Globus pallidus (tissue), 1 donor: ENCODE measurements around the gene MAST4.

Experiments
- DNase-seq: peaks from one replicate; pipeline ENCODE4 v3.0.0-alpha.2; 2015; ENCODE audit warnings: low spot score

MAST4 gene

GRCh38 chr5:66875315-66875714 is 279.1 kb downstream of the MAST4 start:
- no peak for DNase-seq

GRCh38 chr5:66876266-66876807 is 280.1 kb downstream of the MAST4 start:
- no peak for DNase-seq

- DNase-seq: no peak
These were observed 281.6 kb downstream of the MAST4 start for GRCh38 chr5:66877843-66878242.

- DNase-seq: no peak
These were observed 284.2 kb downstream of the MAST4 start for GRCh38 chr5:66880401-66880800.

GRCh38 chr5:66881480-66882161 is 285.4 kb downstream of the MAST4 start:
- no peak for DNase-seq

GRCh38 chr5:66882606-66883227 is 286.5 kb downstream of the MAST4 start:
- no peak for DNase-seq

GRCh38 chr5:66884564-66885243 is 288.5 kb downstream of the MAST4 start:
- DNase-seq: no peak

- DNase-seq: no peak
These were observed 290.7 kb downstream of the MAST4 start for GRCh38 chr5:66886941-66887340.

GRCh38 chr5:66888613-66889012 is 292.4 kb downstream of the MAST4 start:
- DNase-seq: no peak

GRCh38 chr5:66889056-66889455 is 292.9 kb downstream of the MAST4 start:
- DNase-seq: no peak

GRCh38 chr5:66889524-66889923 is 293.3 kb downstream of the MAST4 start:
- no peak for DNase-seq

- no peak for DNase-seq
These were observed 295.2 kb downstream of the MAST4 start for GRCh38 chr5:66891184-66891925.

GRCh38 chr5:66892716-66893115 is 296.5 kb downstream of the MAST4 start:
- no peak for DNase-seq

- no peak for DNase-seq
These were observed 298.5 kb downstream of the MAST4 start for GRCh38 chr5:66894480-66895240.

- no peak for DNase-seq
These were observed 300.0 kb downstream of the MAST4 start for GRCh38 chr5:66896171-66896570.

GRCh38 chr5:66897356-66897755 is 301.2 kb downstream of the MAST4 start:
- no peak for DNase-seq

GRCh38 chr5:66898241-66898995 is 302.2 kb downstream of the MAST4 start:
- DNase-seq: no peak

GRCh38 chr5:66903218-66903617 is 307.0 kb downstream of the MAST4 start:
- DNase-seq: no peak

GRCh38 chr5:66903709-66904108 is 307.5 kb downstream of the MAST4 start:
- no peak for DNase-seq

GRCh38 chr5:66904189-66904588 is 308.0 kb downstream of the MAST4 start:
- no peak for DNase-seq

GRCh38 chr5:66906021-66906420 is 309.8 kb downstream of the MAST4 start:
- no peak for DNase-seq
